Skeletal muscle tissue (tissue), 4 donors: ENCODE results near the gene RBM4B. TPM values are rescaled to one million over a fixed set of nuclear protein-coding genes. Genes with fewer than 3 reads are reported as not detected.

Source experiments
- H3K27ac ChIP-seq: one replicate; pipeline ENCODE4 v1.7.0; 2013; ENCODE audit warnings: mild to moderate bottlenecking, low read depth, low read length, inconsistent platforms
- H3K27me3 ChIP-seq, 3 donors: one replicate each; pipeline ENCODE4 v1.7.0; 2013; ENCODE audit warnings: low read length in 3 of 3; ENCODE audit not compliant: control insufficient read depth in 3 of 3, insufficient read depth in 3 of 3
- H3K36me3 ChIP-seq, 3 donors: one replicate each; pipeline ENCODE4 v1.7.0; 2013; ENCODE audit warnings: low read length in 3 of 3; ENCODE audit not compliant: control insufficient read depth in 3 of 3, insufficient read depth in 3 of 3
- H3K4me1 ChIP-seq, 3 donors: one replicate each; pipeline ENCODE4 v1.7.0; 2013; ENCODE audit warnings: low read length in 3 of 3, mild to moderate bottlenecking in 3 of 3; ENCODE audit not compliant: control insufficient read depth in 3 of 3, insufficient read depth in 3 of 3
- H3K4me3 ChIP-seq, 3 donors: one replicate each; pipeline ENCODE4 v1.7.0; 2013; ENCODE audit warnings: low read length in 3 of 3
- H3K9ac ChIP-seq, 3 donors: one replicate each; pipeline ENCODE4 v1.7.0; 2013; ENCODE audit warnings: low read length in 3 of 3, mild to moderate bottlenecking in 3 of 3, moderate library complexity in 2 of 3, low read depth in 1 of 3
- H3K9me3 ChIP-seq, 3 donors: one replicate each; pipeline ENCODE4 v1.7.0; 2013; ENCODE audit warnings: low read length in 3 of 3; ENCODE audit not compliant: control insufficient read depth in 3 of 3
- total RNA-seq: library from RNA; depleted of rRNA; stranded (reverse); fragments of >200 nt; gene quantifications from one replicate; pipeline ENCODE4 v1.2.3, GENCODE V29; 2014
- donor health status: Osteomylitis.

RBM4B gene
- total RNA-seq, 1 donor from 2014 or later, result 32.4 TPM

- Histone ChIP-seq H3K27me3 (no peaks in the 10 kb centered on the region), H3K36me3 (no peaks in the 10 kb centered on the region), H3K9me3 (no peaks in the 10 kb centered on the region), H3K4me3 (peak overlapping the region; percentile 92 to 96 (median 96)), H3K4me1 (peaks cover 17 to 26% (median 25%) of the 10 kb centered on the region in 3 donors), H3K9ac (peak overlapping the region in 1 of 3 donors; percentile 19), H3K27ac (no peak overlapping the region)
These were observed 1.3 kb downstream of the RBM4B start for GRCh38 chr11:66676282-66676919.

GRCh38 chr11:66674964-66675602 is 2.6 kb downstream of the RBM4B start:
- H3K4me3 ChIP-seq, result peak overlapping the region in 1 of 3 donors; percentile 22
- H3K9me3 ChIP-seq, result no peaks in the 10 kb centered on the region
- H3K9ac ChIP-seq, result no peak overlapping the region
- peaks cover 17 to 26% (median 25%) of the 10 kb centered on the region in 3 donors for H3K4me1 ChIP-seq
- peaks cover 0 to 3% (median 0%) of the 10 kb centered on the region in 3 donors for H3K36me3 ChIP-seq
- no peaks in the 10 kb centered on the region for H3K27me3 ChIP-seq
- no peak overlapping the region for H3K27ac ChIP-seq

GRCh38 chr11:66670816-66671215 is 6.9 kb downstream of the RBM4B start:
- Histone ChIP-seq H3K9ac (no peak overlapping the region), H3K27me3 (no peaks in the 10 kb centered on the region), H3K4me1 (peaks cover 3 to 14% (median 8%) of the 10 kb centered on the region in 3 donors), H3K4me3 (no peak overlapping the region), H3K9me3 (no peaks in the 10 kb centered on the region), H3K36me3 (peaks cover 4 to 29% (median 22%) of the 10 kb centered on the region in 3 donors), H3K27ac (no peak overlapping the region)

GRCh38 chr11:66665369-66665768 is 12.3 kb downstream of the RBM4B start:
- peaks cover 9 to 44% (median 43%) of the 10 kb centered on the region in 3 donors for H3K36me3 ChIP-seq

GRCh38 chr11:66663741-66664296 is 13.9 kb downstream of the RBM4B start:
- peaks cover 9 to 42% (median 40%) of the 10 kb centered on the region in 3 donors for H3K36me3 ChIP-seq
- H3K4me1 ChIP-seq, result no peaks in the 10 kb centered on the region

More at GRCh38 chr11:66665369-66665768, 12.3 kb downstream of the RBM4B start:
- Histone ChIP-seq H3K9me3 (no peaks in the 10 kb centered on the region), H3K27me3 (no peaks in the 10 kb centered on the region), H3K9ac (no peak overlapping the region), H3K27ac (no peak overlapping the region), H3K4me1 (no peaks in the 10 kb centered on the region), H3K4me3 (no peak overlapping the region)

GRCh38 chr11:66659763-66660162 is 17.9 kb downstream of the RBM4B start:
- Histone ChIP-seq H3K4me1 (no peaks in the 10 kb centered on the region), H3K9me3 (no peaks in the 10 kb centered on the region), H3K36me3 (peaks cover 3 to 16% (median 6%) of the 10 kb centered on the region in 3 donors), H3K27me3 (no peaks in the 10 kb centered on the region), H3K27ac (no peak overlapping the region), H3K9ac (no peak overlapping the region), H3K4me3 (no peak overlapping the region)

More at GRCh38 chr11:66663741-66664296, 13.9 kb downstream of the RBM4B start:
- Histone ChIP-seq H3K4me3 (no peak overlapping the region), H3K27me3 (no peaks in the 10 kb centered on the region), H3K9me3 (no peaks in the 10 kb centered on the region), H3K9ac (no peak overlapping the region), H3K27ac (no peak overlapping the region)

- Histone ChIP-seq H3K36me3 (peaks cover 15 to 20% (median 16%) of the 10 kb centered on the region in 3 donors), H3K9me3 (no peaks in the 10 kb centered on the region), H3K9ac (no peak overlapping the region), H3K4me1 (peaks cover 0 to 2% (median 0%) of the 10 kb centered on the region in 3 donors), H3K4me3 (no peak overlapping the region), H3K27me3 (no peaks in the 10 kb centered on the region), H3K27ac (no peak overlapping the region)
These were observed 24.6 kb downstream of the RBM4B start for GRCh38 chr11:66653123-66653522.

- H3K9me3 ChIP-seq, result no peaks in the 10 kb centered on the region
- H3K27me3 ChIP-seq, result no peaks in the 10 kb centered on the region
- H3K4me1 ChIP-seq, result peaks cover 0 to 2% (median 0%) of the 10 kb centered on the region in 3 donors
- peaks cover 15 to 20% (median 16%) of the 10 kb centered on the region in 3 donors for H3K36me3 ChIP-seq
- H3K27ac ChIP-seq, result no peak overlapping the region
- H3K4me3 ChIP-seq, result no peak overlapping the region
- no peak overlapping the region for H3K9ac ChIP-seq
These were observed 25.0 kb downstream of the RBM4B start for GRCh38 chr11:66652651-66653050.

GRCh38 chr11:66651016-66651415 is 26.7 kb downstream of the RBM4B start:
- Histone ChIP-seq H3K27ac (no peak overlapping the region), H3K9ac (no peak overlapping the region), H3K9me3 (no peaks in the 10 kb centered on the region), H3K36me3 (peaks cover 16 to 26% (median 25%) of the 10 kb centered on the region in 3 donors), H3K4me3 (no peak overlapping the region), H3K27me3 (no peaks in the 10 kb centered on the region), H3K4me1 (peaks cover under 1 to 12% (median 5%) of the 10 kb centered on the region in 3 donors)

- peaks cover 12 to 21% (median 15%) of the 10 kb centered on the region in 3 donors for H3K4me1 ChIP-seq
- H3K27me3 ChIP-seq, result no peaks in the 10 kb centered on the region
- H3K9me3 ChIP-seq, result no peaks in the 10 kb centered on the region
- no peak overlapping the region for H3K9ac ChIP-seq
- H3K36me3 ChIP-seq, result peaks cover 14 to 36% (median 31%) of the 10 kb centered on the region in 3 donors
- no peak overlapping the region for H3K27ac ChIP-seq
- no peak overlapping the region for H3K4me3 ChIP-seq
These were observed 27.8 kb downstream of the RBM4B start for GRCh38 chr11:66649903-66650302.
